ENCODE results near the gene FBXL2.
"Not testable (repeated sequence)": the region's sequence is repeated elsewhere in the genome, so short reads cannot be mapped to it uniquely, and the experiment has no call there.

Gene FBXL2

GRCh38 chr3:33402936-33403335 lies 125.7 kb downstream of the FBXL2 start:
- Histone ChIP-seq H3K9ac (ENCODE audit: low read length) (no peak overlapping the region), H3K27me3 (ENCODE audit: control insufficient read depth, insufficient read depth, low read length) (no peaks in the 10 kb centered on the region), H3K4me3 (ENCODE audit: low read depth, low read length) (no peak overlapping the region), H3K4me1 (ENCODE audit: control insufficient read depth, insufficient read depth, low read length) (no peaks in the 10 kb centered on the region), H3K27ac (ENCODE audit: low read depth, low read length) (no peak overlapping the region), H3K36me3 (ENCODE audit: control insufficient read depth, insufficient read depth, low read length) (peaks cover 95% of the 10 kb centered on the region), H3K9me3 (ENCODE audit: control insufficient read depth, insufficient read depth, low read depth, low read length) (no peaks in the 10 kb centered on the region)

DNA sequence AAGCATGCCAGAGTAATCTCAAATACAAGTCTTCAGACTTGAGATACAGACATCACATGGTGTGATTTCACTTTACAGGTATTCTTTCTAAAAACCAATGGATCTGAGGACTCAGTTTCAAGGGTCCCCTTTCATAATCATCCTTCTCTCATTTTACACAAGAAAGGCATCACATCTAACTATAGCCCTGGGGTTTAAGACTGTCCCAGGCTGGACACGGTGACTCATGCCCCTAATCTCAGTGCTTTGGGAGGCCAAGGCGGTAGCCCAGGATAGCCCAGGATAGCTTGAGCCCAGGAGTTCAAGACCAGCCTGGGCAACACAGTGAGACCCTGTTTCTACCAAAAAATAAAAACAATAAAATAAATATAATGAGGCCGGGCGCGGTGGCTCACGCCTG lies 126.5 kb downstream of the FBXL2 start:
- Histone ChIP-seq H3K27ac (ENCODE audit: low read depth, low read length) (no peak overlapping the region), H3K36me3 (ENCODE audit: control insufficient read depth, insufficient read depth, low read length) (peaks cover 95% of the 10 kb centered on the region), H3K9ac (ENCODE audit: low read length) (no peak overlapping the region)

DNA sequence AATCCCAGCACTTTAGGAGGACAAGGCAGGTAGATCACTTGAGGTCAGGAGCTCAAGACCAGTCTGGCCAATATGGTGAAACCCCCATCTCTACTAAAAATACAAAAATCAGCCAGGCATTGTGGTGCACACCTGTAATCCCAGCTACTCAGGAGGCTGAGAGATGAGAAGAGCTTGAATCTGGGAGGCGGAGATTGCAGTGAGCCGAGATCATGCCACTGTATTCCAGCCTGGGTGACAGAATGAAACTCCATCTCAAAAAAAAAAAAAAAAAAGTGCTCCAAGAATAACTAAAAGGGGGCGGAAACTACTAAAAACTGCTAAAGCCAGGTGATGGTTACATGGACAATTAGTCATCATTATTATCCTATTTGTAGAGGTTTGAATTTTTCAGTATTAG lies 133.6 kb downstream of the FBXL2 start:
- H3K27me3 ChIP-seq (ENCODE audit: control insufficient read depth, insufficient read depth, low read length); H3K9ac ChIP-seq (ENCODE audit: low read length); H3K27ac ChIP-seq (ENCODE audit: low read depth, low read length); H3K4me3 ChIP-seq (ENCODE audit: low read depth, low read length); H3K4me1 ChIP-seq (ENCODE audit: control insufficient read depth, insufficient read depth, low read length); H3K9me3 ChIP-seq (ENCODE audit: control insufficient read depth, insufficient read depth, low read depth, low read length): not testable (repeated sequence)
- peaks cover 95% of the 10 kb centered on the region for H3K36me3 ChIP-seq (ENCODE audit: control insufficient read depth, insufficient read depth, low read length)

More for the DNA sequence above, 126.5 kb downstream of the FBXL2 start:
- H3K27me3 ChIP-seq (ENCODE audit: control insufficient read depth, insufficient read depth, low read length) = no peaks in the 10 kb centered on the region
- no peaks in the 10 kb centered on the region for H3K9me3 ChIP-seq (ENCODE audit: control insufficient read depth, insufficient read depth, low read depth, low read length)
- no peaks in the 10 kb centered on the region for H3K4me1 ChIP-seq (ENCODE audit: control insufficient read depth, insufficient read depth, low read length)
- no peak overlapping the region for H3K4me3 ChIP-seq (ENCODE audit: low read depth, low read length)

DNA sequence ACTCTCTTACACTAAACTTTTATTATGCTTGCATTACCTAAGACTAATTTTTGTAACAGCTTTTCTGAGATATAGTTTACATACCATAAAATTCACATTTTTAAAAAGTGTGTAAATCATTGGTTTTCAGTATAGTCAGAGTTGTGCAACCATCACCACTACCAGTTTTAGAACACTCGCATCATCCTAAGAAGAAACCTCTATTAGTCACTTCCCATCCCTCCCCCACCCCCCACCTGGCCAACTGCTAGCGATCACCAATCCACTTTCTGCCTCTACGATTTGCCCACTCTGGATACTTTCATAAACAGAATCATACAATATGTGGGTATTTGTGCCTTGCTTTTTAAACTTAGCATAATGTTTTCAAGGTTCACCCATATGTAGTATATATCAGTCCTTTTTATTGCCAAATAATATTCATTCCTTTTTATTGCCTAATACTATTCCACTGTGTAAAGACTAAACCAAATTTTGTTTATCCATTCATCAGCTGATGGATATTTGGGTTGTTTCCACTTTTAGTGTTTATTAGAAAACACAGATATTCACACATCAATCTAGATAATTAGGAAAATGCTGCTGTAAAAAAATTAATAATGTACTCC lies 139.9 kb downstream of the FBXL2 start:
- Histone ChIP-seq H3K27me3 (ENCODE audit: control insufficient read depth, insufficient read depth, low read length) (no peaks in the 10 kb centered on the region), H3K36me3 (ENCODE audit: control insufficient read depth, insufficient read depth, low read length) (peaks cover 83% of the 10 kb centered on the region), H3K4me3 (ENCODE audit: low read depth, low read length) (no peak overlapping the region), H3K27ac (ENCODE audit: low read depth, low read length) (no peak overlapping the region), H3K9me3 (ENCODE audit: control insufficient read depth, insufficient read depth, low read depth, low read length) (no peaks in the 10 kb centered on the region), H3K4me1 (ENCODE audit: control insufficient read depth, insufficient read depth, low read length) (no peaks in the 10 kb centered on the region), H3K9ac (ENCODE audit: low read length) (no peak overlapping the region)

DNA sequence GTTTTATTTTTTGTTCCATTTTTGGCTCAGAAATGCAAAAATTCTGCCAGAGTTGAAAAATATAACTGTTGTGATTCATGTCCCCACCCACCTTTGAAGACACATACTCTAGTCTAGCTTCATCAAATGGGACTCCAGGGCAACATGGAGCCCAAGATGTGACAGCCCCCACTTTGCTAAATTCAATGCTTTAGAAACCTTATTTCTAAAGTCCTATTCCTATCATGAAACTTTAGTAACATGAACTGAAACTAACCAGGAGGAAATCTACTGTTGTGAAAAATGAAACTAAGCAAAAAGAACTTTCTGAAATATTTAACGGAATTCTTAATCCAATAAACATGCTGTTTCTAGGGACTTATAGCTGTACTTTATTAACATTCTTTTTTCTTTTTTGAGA lies 142.7 kb downstream of the FBXL2 start:
- H3K4me1 ChIP-seq (ENCODE audit: control insufficient read depth, insufficient read depth, low read length) = peaks cover 5% of the 10 kb centered on the region
- H3K9ac ChIP-seq (ENCODE audit: low read length) = no peak overlapping the region
- H3K36me3 ChIP-seq (ENCODE audit: control insufficient read depth, insufficient read depth, low read length) = peaks cover 72% of the 10 kb centered on the region
- H3K27ac ChIP-seq (ENCODE audit: low read depth, low read length) = no peak overlapping the region
- no peaks in the 10 kb centered on the region for H3K27me3 ChIP-seq (ENCODE audit: control insufficient read depth, insufficient read depth, low read length)
- H3K4me3 ChIP-seq (ENCODE audit: low read depth, low read length) = no peak overlapping the region
- no peaks in the 10 kb centered on the region for H3K9me3 ChIP-seq (ENCODE audit: control insufficient read depth, insufficient read depth, low read depth, low read length)

GRCh38 chr3:33420966-33421365 lies 143.7 kb downstream of the FBXL2 start:
- H3K4me3 ChIP-seq (ENCODE audit: low read depth, low read length) = no peak overlapping the region
- no peak overlapping the region for H3K9ac ChIP-seq (ENCODE audit: low read length)
- peaks cover 62% of the 10 kb centered on the region for H3K36me3 ChIP-seq (ENCODE audit: control insufficient read depth, insufficient read depth, low read length)
- no peaks in the 10 kb centered on the region for H3K27me3 ChIP-seq (ENCODE audit: control insufficient read depth, insufficient read depth, low read length)
- no peaks in the 10 kb centered on the region for H3K9me3 ChIP-seq (ENCODE audit: control insufficient read depth, insufficient read depth, low read depth, low read length)
- peaks cover 13% of the 10 kb centered on the region for H3K4me1 ChIP-seq (ENCODE audit: control insufficient read depth, insufficient read depth, low read length)
- H3K27ac ChIP-seq (ENCODE audit: low read depth, low read length) = no peak overlapping the region

- Histone ChIP-seq H3K9ac (ENCODE audit: low read length) (no peak overlapping the region), H3K27me3 (ENCODE audit: control insufficient read depth, insufficient read depth, low read length) (no peaks in the 10 kb centered on the region), H3K36me3 (ENCODE audit: control insufficient read depth, insufficient read depth, low read length) (peaks cover 35% of the 10 kb centered on the region), H3K27ac (ENCODE audit: low read depth, low read length) (no peak overlapping the region), H3K4me3 (ENCODE audit: low read depth, low read length) (no peak overlapping the region), H3K9me3 (ENCODE audit: control insufficient read depth, insufficient read depth, low read depth, low read length) (no peaks in the 10 kb centered on the region), H3K4me1 (ENCODE audit: control insufficient read depth, insufficient read depth, low read length) (peaks cover 50% of the 10 kb centered on the region)
Measured at GRCh38 chr3:33424606-33425452, 147.6 kb downstream of the FBXL2 start.

GRCh38 chr3:33425453-33425852 lies 148.2 kb downstream of the FBXL2 start:
- no peak overlapping the region for H3K4me3 ChIP-seq (ENCODE audit: low read depth, low read length)
- H3K4me1 ChIP-seq (ENCODE audit: control insufficient read depth, insufficient read depth, low read length) = peaks cover 56% of the 10 kb centered on the region
- H3K9me3 ChIP-seq (ENCODE audit: control insufficient read depth, insufficient read depth, low read depth, low read length) = no peaks in the 10 kb centered on the region
- H3K36me3 ChIP-seq (ENCODE audit: control insufficient read depth, insufficient read depth, low read length) = peaks cover 31% of the 10 kb centered on the region
- no peak overlapping the region for H3K9ac ChIP-seq (ENCODE audit: low read length)
- no peak overlapping the region for H3K27ac ChIP-seq (ENCODE audit: low read depth, low read length)
- no peaks in the 10 kb centered on the region for H3K27me3 ChIP-seq (ENCODE audit: control insufficient read depth, insufficient read depth, low read length)

- no peak overlapping the region for H3K27ac ChIP-seq (ENCODE audit: low read depth, low read length)
- no peaks in the 10 kb centered on the region for H3K27me3 ChIP-seq (ENCODE audit: control insufficient read depth, insufficient read depth, low read length)
- H3K9me3 ChIP-seq (ENCODE audit: control insufficient read depth, insufficient read depth, low read depth, low read length) = no peaks in the 10 kb centered on the region
- H3K4me1 ChIP-seq (ENCODE audit: control insufficient read depth, insufficient read depth, low read length) = peaks cover 62% of the 10 kb centered on the region
- H3K9ac ChIP-seq (ENCODE audit: low read length) = no peak overlapping the region
- 0 out of 2 replicates have a peak overlapping the region, but pooled peaks have one; percentile 12 for H3K4me3 ChIP-seq (ENCODE audit: low read depth, low read length)
- H3K36me3 ChIP-seq (ENCODE audit: control insufficient read depth, insufficient read depth, low read length) = peaks cover 24% of the 10 kb centered on the region
Measured at GRCh38 chr3:33426068-33426467, 148.8 kb downstream of the FBXL2 start.

GRCh38 chr3:33426630-33427317 lies 149.5 kb downstream of the FBXL2 start:
- H3K9ac ChIP-seq (ENCODE audit: low read length) = no peak overlapping the region
- peaks cover 17% of the 10 kb centered on the region for H3K36me3 ChIP-seq (ENCODE audit: control insufficient read depth, insufficient read depth, low read length)
- H3K4me1 ChIP-seq (ENCODE audit: control insufficient read depth, insufficient read depth, low read length) = peaks cover 67% of the 10 kb centered on the region
- H3K4me3 ChIP-seq (ENCODE audit: low read depth, low read length) = peak overlapping the region; percentile 12; the same call in 1 of the 2 replicates
- H3K27ac ChIP-seq (ENCODE audit: low read depth, low read length) = no peak overlapping the region
- H3K27me3 ChIP-seq (ENCODE audit: control insufficient read depth, insufficient read depth, low read length) = no peaks in the 10 kb centered on the region
- no peaks in the 10 kb centered on the region for H3K9me3 ChIP-seq (ENCODE audit: control insufficient read depth, insufficient read depth, low read depth, low read length)

DNA sequence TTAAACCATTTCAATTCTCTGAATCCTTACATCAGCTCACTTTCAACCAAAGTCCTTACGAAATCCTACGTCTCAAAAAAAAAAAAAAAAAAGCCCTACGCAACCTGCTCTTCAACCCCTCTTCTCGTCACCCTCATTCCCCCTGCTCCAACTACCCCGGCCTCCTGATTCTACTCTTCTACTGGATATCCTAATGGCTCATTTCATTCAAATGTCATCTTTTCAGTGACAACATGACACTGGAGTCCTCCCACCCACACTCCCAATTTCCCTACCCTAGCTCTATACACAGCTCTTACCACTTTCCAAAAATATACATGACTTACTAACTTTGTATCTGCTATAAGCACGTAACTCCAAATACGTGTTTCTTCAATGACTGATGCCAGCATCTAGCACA lies 151.5 kb downstream of the FBXL2 start:
- Histone ChIP-seq H3K4me3 (ENCODE audit: low read depth, low read length) (no peak overlapping the region), H3K9me3 (ENCODE audit: control insufficient read depth, insufficient read depth, low read depth, low read length) (no peaks in the 10 kb centered on the region), H3K36me3 (ENCODE audit: control insufficient read depth, insufficient read depth, low read length) (peaks cover 3% of the 10 kb centered on the region), H3K27me3 (ENCODE audit: control insufficient read depth, insufficient read depth, low read length) (no peaks in the 10 kb centered on the region), H3K27ac (ENCODE audit: low read depth, low read length) (peak overlapping the region; percentile 9; the same call in 1 of the 2 replicates), H3K4me1 (ENCODE audit: control insufficient read depth, insufficient read depth, low read length) (peaks cover 69% of the 10 kb centered on the region), H3K9ac (ENCODE audit: low read length) (no peak overlapping the region)

All from HUES6 (cell line).